B cell (primary cell): ENCODE results near the gene ZC3H7B. TPM values are rescaled to one million over a fixed set of nuclear protein-coding genes. Genes with fewer than 3 reads are reported as not detected.
A peak's percentile ranks its signal among the peaks of the same experiment; 100 is the strongest.

Source experiments
- ATAC-seq: fragments of 200-7000 bp; cut with Tn5 transposase; one replicate; pipeline ENCODE4 v1.10.0; 2021; ENCODE audit warnings: low read depth, mild to moderate bottlenecking, moderate number of reproducible peaks, moderate library complexity
- CTCF ChIA-PET: fragments of 350-600 bp; sonication (Branson Sonifier 250); formaldehyde crosslinking; loops from one replicate; lab custom pipeline; 2021; ENCODE audit warnings: antibody characterized with exemption, inconsistent platforms; lab: Charles Lee
- POLR2A ChIA-PET: fragments of 350-600 bp; sonication (Branson Sonifier 250); formaldehyde crosslinking; loops from one replicate; lab custom pipeline; 2021; ENCODE audit warnings: antibody characterized with exemption; lab: Charles Lee
- DNase-seq: peaks from one replicate; pipeline ENCODE4 v3.0.0; 2013
- H2AFZ ChIP-seq: 2 replicates; pipeline ENCODE4 v1.6.1; 2012; ENCODE audit warnings: mild to moderate bottlenecking, low read depth, low read length; ENCODE audit not compliant: insufficient read depth, poor library complexity, severe bottlenecking
- H3K27ac ChIP-seq, 2 donors: 1 replicate in 1 of 2; 2 replicates in 1 of 2; pipeline ENCODE4 v1.5.1; 2012 to 2013; ENCODE audit warnings: low read length in 2 of 2, mild to moderate bottlenecking in 2 of 2, moderate library complexity in 1 of 2
- H3K27me3 ChIP-seq, 4 experiments: fragments of 200-600 bp in 1 of 4; sonication (generic) in 1 of 4; replicated peaks in 1 of 4; 1 replicate in 2 of 4; 2 replicates in 2 of 4; pipeline versions ENCODE4 v1.6.1 to v1.7.0; 2013 to 2016; ENCODE audit warnings: low read length in 3 of 4, mild to moderate bottlenecking in 2 of 4, mixed read lengths in 1 of 4, moderate library complexity in 1 of 4; ENCODE audit not compliant: insufficient read depth in 4 of 4, control insufficient read depth in 3 of 4; ENCODE audit errors: control extremely low read depth in 1 of 4
- H3K36me3 ChIP-seq, 2 experiments: replicated peaks in 1 of 2; 1 replicate in 1 of 2; 2 replicates in 1 of 2; pipeline versions ENCODE4 v1.6.1 to v1.7.1; 2013; ENCODE audit warnings: low read length in 1 of 2; ENCODE audit not compliant: insufficient read depth in 2 of 2, control insufficient read depth in 1 of 2; ENCODE audit errors: control extremely low read depth in 1 of 2, extremely low read depth in 1 of 2
- H3K4me1 ChIP-seq, 2 donors: fragments of 200-600 bp in 1 of 2; sonication (generic) in 1 of 2; 1 replicate in 1 of 2; 2 replicates in 1 of 2; pipeline versions ENCODE4 v1.5.1 to v1.6.1; 2013 to 2017; ENCODE audit warnings: low read length in 2 of 2; ENCODE audit not compliant: control insufficient read depth in 2 of 2, insufficient read depth in 2 of 2
- H3K4me2 ChIP-seq: replicated peaks from 2 replicates; pipeline ENCODE3; 2012; ENCODE audit warnings: mild to moderate bottlenecking, low read depth, low read length; ENCODE audit not compliant: poor library complexity, severe bottlenecking
- H3K4me3 ChIP-seq, 5 experiments: fragments of 200-600 bp in 1 of 5; sonication (generic) in 1 of 5; 1 replicate in 3 of 5; 2 replicates in 2 of 5; pipeline versions ENCODE4 v1.5.1 to v1.7.0; 2011 to 2016; ENCODE audit warnings: low read length in 4 of 5, mild to moderate bottlenecking in 4 of 5, low read depth in 2 of 5, control low read depth in 1 of 5, moderate library complexity in 1 of 5; ENCODE audit not compliant: insufficient read depth in 1 of 5; ENCODE audit errors: control extremely low read depth in 1 of 5, extremely low read depth in 1 of 5
- H3K79me2 ChIP-seq: fragments of 200-600 bp; sonication (generic); one replicate; pipeline ENCODE4 v1.6.0; 2016; ENCODE audit warnings: low read length; ENCODE audit not compliant: control insufficient read depth, insufficient read depth
- H3K9ac ChIP-seq: fragments of 200-600 bp; sonication (generic); 2 replicates; pipeline ENCODE4 v1.6.1; 2017; ENCODE audit warnings: mild to moderate bottlenecking, low read length, moderate library complexity
- H3K9me3 ChIP-seq, 3 donors: one replicate each; pipeline versions ENCODE4 v1.6.1 to v1.7.1; 2013; ENCODE audit warnings: low read length in 2 of 3; ENCODE audit not compliant: control insufficient read depth in 2 of 3, insufficient read depth in 1 of 3; ENCODE audit errors: control extremely low read depth in 1 of 3
- H4K20me1 ChIP-seq: 2 replicates; pipeline ENCODE4 v1.6.0; 2012; ENCODE audit warnings: mild to moderate bottlenecking, low read length; ENCODE audit not compliant: insufficient read depth, control insufficient read depth, poor library complexity, severe bottlenecking
- H3K27ac Mint-ChIP-seq: one replicate; pipeline ENCODE4 v1.8.0; 2021; ENCODE audit warnings: mixed read lengths
- H3K27me3 Mint-ChIP-seq: one replicate; pipeline ENCODE4 v1.8.0; 2021; ENCODE audit warnings: mixed read lengths
- H3K4me1 Mint-ChIP-seq: one replicate; pipeline ENCODE4 v1.8.0; 2021; ENCODE audit warnings: mixed read lengths
- H3K4me3 Mint-ChIP-seq: one replicate; pipeline ENCODE4 v1.8.0; 2021; ENCODE audit warnings: mixed read lengths
- H3K9me3 Mint-ChIP-seq: one replicate; pipeline ENCODE4 v1.8.0; 2022; ENCODE audit warnings: mixed read lengths; ENCODE audit not compliant: insufficient read depth
- EZH2 ChIP-seq: IDR thresholded peaks from 2 replicates; pipeline ENCODE4 v1.6.1; 2012; ENCODE audit warnings: borderline replicate concordance, low read depth, mild to moderate bottlenecking, moderate library complexity, low read length; ENCODE audit not compliant: insufficient read depth, poor library complexity, severe bottlenecking
- WGBS: methylation state at CpG from one replicate; pipeline ENCODE4 v1.1.5; 2013; ENCODE audit warnings: missing lambda C conversion rate; ENCODE audit not compliant: insufficient coverage; 5-methylcytosine and 5-hydroxymethylcytosine counted together
- intact Hi-C: fragments of 100-400 bp; cut with micrococcal nuclease; formaldehyde crosslinking; loops from one replicate; pipeline ENCODE4 v1.10.0; 2022
- polyA plus RNA-seq: library from polyadenylated mRNA; depleted of rRNA; stranded (reverse); fragments of >200 nt; gene quantifications from 2 replicates; pipeline ENCODE4 v1.2.3, GENCODE V29; 2012
- total RNA-seq, 2 donors: library from RNA; stranded (reverse); fragments of 120-200 nt in 1 of 2; gene quantifications; 1 replicate in 1 of 2; 2 replicates in 1 of 2; pipeline versions ENCODE4 v1.2.3 to v1.2.4, GENCODE V29; 2013 to 2022
- TF ChIP-seq, protein P1 (sequence below): fragments of 200-600 bp; IDR thresholded peaks from one replicate; pipeline ENCODE4 v1.8.0; 2022; ENCODE audit warnings: antibody characterized with exemption, mild to moderate bottlenecking

Gene ZC3H7B
- total and polyA plus RNA-seq, 2 donors (not counting 1 experiment from before 2014, with no cell fraction given), result 29.8 to 41.9 TPM

- Histone ChIP-seq H3K4me1 (peaks cover 8 to 30% of the 10 kb centered on the region in 2 donors), H3K4me2 (peak overlapping the region; percentile 24), H2AFZ (peak overlapping the region; percentile 63), H3K36me3 (no peaks in the 10 kb centered on the region), H4K20me1 (no peaks in the 10 kb centered on the region), H3K9me3 (no peaks in the 10 kb centered on the region), H3K9ac (no peak overlapping the region), H3K27me3 (no peaks in the 10 kb centered on the region), H3K4me3 (no peak overlapping the region), H3K79me2 (peaks cover 30% of the 10 kb centered on the region), H3K27ac (peak overlapping the region in 1 of 2 donors; percentile 62)
- intact Hi-C loops, result loop anchor here (2.0 kb wide), 1 partner anchor 39 kb away; no protein-coding TSS in a partner anchor
- ChIA-PET POLR2A (interaction anchor here (0.6 to 2.7 kb wide), 11 partner anchors 24 to 326 kb away, joined by 3 to 39 read pairs (median 4); partner anchors contain the start of genes ACO2, PHF5A, PMM1 and TEF), CTCF (interaction anchor here (0.7 to 11.6 kb wide), 14 partner anchors 23 to 1691 kb away, joined by 3 to 228 read pairs (median 8); partner anchors contain the start of genes ACO2, PHF5A, TEF and TOB2)
- H3K9me3 Mint-ChIP-seq, result no peaks in the 10 kb centered on the region
- 13% methylated on average over 5 of the region's 8 CpGs for WGBS
- H3K27me3 Mint-ChIP-seq, result no peaks in the 10 kb centered on the region
- DNase-seq (peak; percentile 33), ATAC-seq (peak; percentile 55)
- peaks cover 33% of the 10 kb centered on the region for H3K4me1 Mint-ChIP-seq
- TF ChIP-seq, protein P1, sequence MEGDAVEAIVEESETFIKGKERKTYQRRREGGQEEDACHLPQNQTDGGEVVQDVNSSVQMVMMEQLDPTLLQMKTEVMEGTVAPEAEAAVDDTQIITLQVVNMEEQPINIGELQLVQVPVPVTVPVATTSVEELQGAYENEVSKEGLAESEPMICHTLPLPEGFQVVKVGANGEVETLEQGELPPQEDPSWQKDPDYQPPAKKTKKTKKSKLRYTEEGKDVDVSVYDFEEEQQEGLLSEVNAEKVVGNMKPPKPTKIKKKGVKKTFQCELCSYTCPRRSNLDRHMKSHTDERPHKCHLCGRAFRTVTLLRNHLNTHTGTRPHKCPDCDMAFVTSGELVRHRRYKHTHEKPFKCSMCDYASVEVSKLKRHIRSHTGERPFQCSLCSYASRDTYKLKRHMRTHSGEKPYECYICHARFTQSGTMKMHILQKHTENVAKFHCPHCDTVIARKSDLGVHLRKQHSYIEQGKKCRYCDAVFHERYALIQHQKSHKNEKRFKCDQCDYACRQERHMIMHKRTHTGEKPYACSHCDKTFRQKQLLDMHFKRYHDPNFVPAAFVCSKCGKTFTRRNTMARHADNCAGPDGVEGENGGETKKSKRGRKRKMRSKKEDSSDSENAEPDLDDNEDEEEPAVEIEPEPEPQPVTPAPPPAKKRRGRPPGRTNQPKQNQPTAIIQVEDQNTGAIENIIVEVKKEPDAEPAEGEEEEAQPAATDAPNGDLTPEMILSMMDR, result no peak
- no peak for TF ChIP-seq EZH2
- peak overlapping the region; percentile 73 for H3K4me3 Mint-ChIP-seq
- peak overlapping the region; percentile 91 for H3K27ac Mint-ChIP-seq
Observed at GRCh38 chr22:41405588-41405987, 104.3 kb downstream of the ZC3H7B start.

DNA sequence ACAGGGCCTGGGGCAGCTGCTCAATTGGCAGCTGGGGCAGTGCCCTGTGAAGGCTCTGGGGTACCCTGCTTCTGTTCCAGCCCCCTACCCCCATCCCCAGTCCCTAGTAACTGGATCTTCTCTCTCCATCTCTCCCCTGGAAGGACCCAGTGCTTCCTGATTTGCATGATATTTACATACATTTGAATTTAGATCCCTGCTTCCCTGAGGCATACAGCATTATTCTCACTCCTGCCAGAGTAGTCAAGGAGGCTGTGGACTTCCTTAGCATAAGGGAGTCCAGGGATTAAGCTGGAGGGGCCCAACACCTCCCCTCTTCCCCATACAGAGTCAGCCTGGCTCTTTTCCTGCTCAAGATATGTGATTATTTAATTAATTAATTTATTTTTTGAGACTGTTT, 105.1 kb downstream of the ZC3H7B start:
- ATAC-seq, result no peak
- Mint-ChIP-seq H3K4me3 (peak overlapping the region; percentile 53), H3K27me3 (no peaks in the 10 kb centered on the region), H3K27ac (peak overlapping the region; percentile 67), H3K4me1 (peaks cover 38% of the 10 kb centered on the region), H3K9me3 (no peaks in the 10 kb centered on the region)
- H3K79me2 ChIP-seq, result peaks cover 38% of the 10 kb centered on the region
- H3K4me3 ChIP-seq, result no peak overlapping the region
- H3K9ac ChIP-seq, result no peak overlapping the region
- intact Hi-C loops, result no loop called here
- no peak overlapping the region for H2AFZ ChIP-seq
- TF ChIP-seq, protein P1, result no peak
- peaks cover 8 to 35% of the 10 kb centered on the region in 2 donors for H3K4me1 ChIP-seq
- no peaks in the 10 kb centered on the region for H3K9me3 ChIP-seq
- ChIA-PET CTCF (interaction anchor here (0.5 to 11.6 kb wide), 7 partner anchors 16 to 121 kb away, joined by 3 to 228 read pairs (median 3); partner anchors contain the start of genes ACO2 and PHF5A), POLR2A (interaction anchor here (0.9 kb wide), 2 partner anchors 40 to 119 kb away, joined by 3 to 7 read pairs; partner anchors contain the start of gene TOB2)
- H3K27me3 ChIP-seq, result no peaks in the 10 kb centered on the region
- H3K36me3 ChIP-seq, result no peaks in the 10 kb centered on the region
- no peaks in the 10 kb centered on the region for H4K20me1 ChIP-seq
- H3K27ac ChIP-seq, result peak overlapping the region in 1 of 2 donors; percentile 10
- no peak for DNase-seq
- H3K4me2 ChIP-seq, result no peak overlapping the region
